IMR-90 (cell line): ENCODE results near the gene SFSWAP. TPM values are rescaled to one million over a fixed set of nuclear protein-coding genes. Genes with fewer than 3 reads are reported as not detected.

Source experiments
- ATAC-seq: fragments of 200-7000 bp; cut with Tn5 transposase; 2 replicates; pipeline ENCODE4 v1.9.1; 2020; ENCODE audit warnings: low read depth, mild to moderate bottlenecking, moderate library complexity
- BruUV-seq: library from RNA; stranded (reverse); fragments of 400-500 nt; replicated peaks from 2 replicates; lab custom pipeline; 2021; lab: Mats Ljungman, UMichigan
- CTCF ChIA-PET: fragments of 300-600 bp; formaldehyde crosslinking; extraction: SDS; loops from one replicate; lab custom pipeline; 2021; ENCODE audit warnings: antibody characterized with exemption; lab: Yijun Ruan, JAX
- POLR2A ChIA-PET: fragments of 300-600 bp; sonication (Branson Sonifier 250); formaldehyde crosslinking; loops from one replicate; lab custom pipeline; 2022; ENCODE audit warnings: antibody characterized with exemption; ENCODE audit not compliant: unreplicated experiment; lab: Charles Lee
- DNase-seq: peaks from one replicate; pipeline ENCODE4 v3.0.0; 2013
- H2AFZ ChIP-seq: replicated peaks from 2 replicates; pipeline ENCODE3; 2013; ENCODE audit warnings: low read length, mild to moderate bottlenecking; ENCODE audit not compliant: poor library complexity
- H2AK5ac ChIP-seq: 2 replicates; pipeline ENCODE4 v1.6.1; 2013; ENCODE audit warnings: low read depth, low read length, inconsistent platforms
- H2AK9ac ChIP-seq: replicated peaks from 2 replicates; pipeline ENCODE3; 2013; ENCODE audit warnings: mild to moderate bottlenecking, low read depth, low read length, moderate library complexity; ENCODE audit not compliant: poor library complexity
- H2BK120ac ChIP-seq: 2 replicates; pipeline ENCODE4 v1.6.1; 2013; ENCODE audit warnings: low read depth, low read length, inconsistent platforms
- H2BK15ac ChIP-seq: 3 replicates; pipeline ENCODE4 v1.6.1; 2013; ENCODE audit warnings: low read depth, low read length, inconsistent platforms
- H2BK20ac ChIP-seq: 2 replicates; pipeline ENCODE4 v1.6.1; 2013; ENCODE audit warnings: low read depth, mild to moderate bottlenecking, inconsistent platforms, low read length, moderate library complexity
- H2BK5ac ChIP-seq: 2 replicates; pipeline ENCODE4 v1.6.1; 2013; ENCODE audit warnings: mild to moderate bottlenecking, low read depth, low read length, inconsistent platforms; ENCODE audit not compliant: poor library complexity, severe bottlenecking
- H3K14ac ChIP-seq: replicated peaks from 2 replicates; pipeline ENCODE4 v1.6.1; 2013; ENCODE audit warnings: low read depth, low read length, inconsistent platforms
- H3K18ac ChIP-seq: 2 replicates; pipeline ENCODE4 v1.6.1; 2013; ENCODE audit warnings: low read depth, low read length, control low read depth
- H3K23ac ChIP-seq: 2 replicates; pipeline ENCODE4 v1.6.1; 2013; ENCODE audit warnings: low read depth, low read length, inconsistent platforms
- H3K27ac ChIP-seq: 2 replicates; pipeline ENCODE4 v1.5.1; 2013; ENCODE audit warnings: mild to moderate bottlenecking, control low read depth, low read length; ENCODE audit not compliant: insufficient read depth
- H3K27me3 ChIP-seq: 2 replicates; pipeline ENCODE4 v1.6.1; 2013; ENCODE audit warnings: low read length; ENCODE audit not compliant: control insufficient read depth, insufficient read depth
- H3K36me3 ChIP-seq: 2 replicates; pipeline ENCODE4 v1.6.1; 2013; ENCODE audit warnings: low read length, mixed read lengths; ENCODE audit not compliant: control insufficient read depth, insufficient read depth
- H3K4ac ChIP-seq: 2 replicates; pipeline ENCODE4 v1.6.1; 2013; ENCODE audit warnings: low read depth, low read length, inconsistent platforms
- H3K4me1 ChIP-seq: 2 replicates; pipeline ENCODE4 v1.6.1; 2013; ENCODE audit warnings: low read length, mixed read lengths; ENCODE audit not compliant: control insufficient read depth, insufficient read depth
- H3K4me2 ChIP-seq: 2 replicates; pipeline ENCODE4 v1.6.1; 2013; ENCODE audit warnings: low read depth, mild to moderate bottlenecking, control low read depth, low read length, moderate library complexity
- H3K4me3 ChIP-seq: 2 replicates; pipeline ENCODE4 v1.5.1; 2013; ENCODE audit warnings: low read depth, mild to moderate bottlenecking, control low read depth, low read length, moderate library complexity; ENCODE audit not compliant: insufficient read depth
- H3K56ac ChIP-seq: 2 replicates; pipeline ENCODE4 v1.6.1; 2013; ENCODE audit warnings: low read length, inconsistent platforms; ENCODE audit not compliant: insufficient read depth; ENCODE audit errors: extremely low read depth
- H3K79me1 ChIP-seq, 2 experiments: 2 replicates each; pipeline ENCODE4 v1.6.1; 2013; ENCODE audit warnings: low read length in 2 of 2, inconsistent platforms in 1 of 2, low read depth in 1 of 2
- H3K9ac ChIP-seq: 2 replicates; pipeline ENCODE4 v1.6.1; 2013; ENCODE audit warnings: low read depth, low read length, control low read depth
- H3K9me1 ChIP-seq: 2 replicates; pipeline ENCODE4 v1.6.1; 2013; ENCODE audit warnings: low read length, inconsistent platforms; ENCODE audit not compliant: insufficient read depth
- H3K9me3 ChIP-seq: 2 replicates; pipeline ENCODE4 v1.6.1; 2013; ENCODE audit warnings: low read length; ENCODE audit not compliant: control insufficient read depth, insufficient read depth
- H4K20me1 ChIP-seq: 2 replicates; pipeline ENCODE4 v1.6.1; 2013; ENCODE audit warnings: low read length, inconsistent platforms; ENCODE audit not compliant: insufficient read depth
- H4K5ac ChIP-seq: 2 replicates; pipeline ENCODE4 v1.6.1; 2013; ENCODE audit warnings: mild to moderate bottlenecking, low read depth, low read length, control low read depth
- H4K8ac ChIP-seq, 2 experiments: 2 replicates each; pipeline ENCODE4 v1.6.1; 2013; ENCODE audit warnings: low read depth in 2 of 2, low read length in 2 of 2, control low read depth in 1 of 2, inconsistent platforms in 1 of 2
- H4K91ac ChIP-seq: 2 replicates; pipeline ENCODE4 v1.6.1; 2013; ENCODE audit warnings: low read depth, low read length, inconsistent platforms; ENCODE audit not compliant: insufficient read depth
- RCOR1 ChIP-seq: IDR thresholded peaks from 2 replicates; pipeline ENCODE4 v1.6.1; 2012; ENCODE audit warnings: mild to moderate bottlenecking, low read length, improper control_type of control experiment; ENCODE audit not compliant: insufficient replicate concordance
- RFX5 ChIP-seq: IDR thresholded peaks from 2 replicates; pipeline ENCODE4 v1.8.0; 2012; ENCODE audit warnings: low read depth, mild to moderate bottlenecking, low read length, moderate library complexity
- SMC3 ChIP-seq: fragments of 150-350 bp; IDR thresholded peaks from 2 replicates; pipeline ENCODE4 v1.6.1; 2016; ENCODE audit warnings: low read depth, mild to moderate bottlenecking, antibody characterized with exemption, low read length, moderate library complexity
- USF2 ChIP-seq: fragments of 150-350 bp; IDR thresholded peaks from 2 replicates; pipeline ENCODE4 v1.6.1; 2017; ENCODE audit warnings: mild to moderate bottlenecking, antibody characterized with exemption, low read length, low read depth
- WGBS, 2 experiments: methylation state at CpG; one replicate each; pipeline versions ENCODE4 v1.1.5 to v1.1.7; 2013; ENCODE audit warnings: missing lambda C conversion rate in 2 of 2; ENCODE audit not compliant: insufficient read length in 1 of 2; ENCODE audit errors: extremely low coverage in 2 of 2; 5-methylcytosine and 5-hydroxymethylcytosine counted together
- dilution Hi-C: fragments of 300-500 bp; cut with HindIII; formaldehyde crosslinking; loops from one replicate; pipeline ENCODE4 v1.14.3; 2018; ENCODE audit warnings: low sequenced_read_pairs; ENCODE audit not compliant: unreplicated experiment
- in situ Hi-C: fragments of 300-500 bp; cut with MboI; formaldehyde crosslinking; loops from 3 replicates; pipeline ENCODE4 v1.14.3; 2019; ENCODE audit warnings: low sequenced_read_pairs, inconsistent platforms, mixed read lengths
- intact Hi-C: fragments of 100-400 bp; cut with micrococcal nuclease; formaldehyde crosslinking; loops from 2 replicates; pipeline ENCODE4 v1.10.0; 2022
- polyA plus RNA-seq, 3 experiments: library from polyadenylated mRNA; depleted of rRNA; stranded (reverse); fragments of >200 nt; gene quantifications; 2 replicates each; pipeline ENCODE4 v1.2.3, GENCODE V29; 2012; ENCODE audit warnings: low replicate concordance in 1 of 3
- total RNA-seq: library from RNA; depleted of rRNA; stranded (reverse); fragments of >200 nt; gene quantifications from 2 replicates; pipeline ENCODE4 v1.2.3, GENCODE V29; 2012

The SFSWAP gene
- total and polyA plus RNA-seq, 2 of the 4 experiments (the other 2 are of a cell fraction): 19.7 to 22.4 TPM

GRCh38 chr12:131690320-131690719 is 20.6 kb upstream of the SFSWAP start:
- ChIA-PET CTCF (no interaction called here), POLR2A (no interaction called here)
- dilution Hi-C loops: no loop called here
- peaks cover 9% of the 10 kb centered on the region; the same call in 1 of the 2 replicates for H3K9me3 ChIP-seq
- H2AK9ac ChIP-seq: no peak overlapping the region
- no peak for TF ChIP-seq SMC3
- TF ChIP-seq USF2: no peak
- TF ChIP-seq RFX5: no peak
- TF ChIP-seq RCOR1: no peak
- H3K4me2 ChIP-seq: no peak overlapping the region
- no peak overlapping the region for H4K91ac ChIP-seq
- no peak for ATAC-seq
- H2BK5ac ChIP-seq: no peak overlapping the region
- in situ Hi-C loops: no loop called here
- H4K20me1 ChIP-seq: no peaks in the 10 kb centered on the region
- no peak overlapping the region for H2BK15ac ChIP-seq
- no peaks in the 10 kb centered on the region for H3K79me1 ChIP-seq
- no peak overlapping the region for H2AFZ ChIP-seq
- H4K8ac ChIP-seq: no peak overlapping the region
- no peaks in the 10 kb centered on the region for H3K4me1 ChIP-seq
- H3K4ac ChIP-seq: no peak overlapping the region
- no peak overlapping the region for H2BK20ac ChIP-seq
- no peaks in the 10 kb centered on the region for H3K9me1 ChIP-seq
- H4K5ac ChIP-seq: no peak overlapping the region
- no peak for DNase-seq
- BruUV-seq: no TSS peak
- H2BK120ac ChIP-seq: no peak overlapping the region
- no peak overlapping the region for H3K14ac ChIP-seq
- H3K27ac ChIP-seq: no peak overlapping the region
- H2AK5ac ChIP-seq: no peak overlapping the region
- no peak overlapping the region for H3K18ac ChIP-seq
- H3K56ac ChIP-seq: no peak overlapping the region
- WGBS, 2 experiments: 57% methylated on average over 7 of the region's 10 CpGs; no CpG with 5 or more reads in 1 of the 2 experiments
- no peaks in the 10 kb centered on the region for H3K27me3 ChIP-seq
- intact Hi-C loops: loop anchor here (10.0 kb wide), 1 partner anchor 86 kb away; no protein-coding TSS in a partner anchor
- no peak overlapping the region for H3K23ac ChIP-seq
- H3K36me3 ChIP-seq: no peaks in the 10 kb centered on the region
- no peak overlapping the region for H3K4me3 ChIP-seq
- H3K9ac ChIP-seq: no peak overlapping the region
